GM12801 (cell line): ENCODE data around the gene NRIP3.

ENCODE experiments used
- CTCF ChIP-seq: IDR thresholded peaks from one replicate; pipeline ENCODE4 v1.5.1; 2011; ENCODE audit warnings: control low read depth; ENCODE audit not compliant: insufficient read length; ENCODE audit errors: extremely low read depth

The NRIP3 gene

DNA sequence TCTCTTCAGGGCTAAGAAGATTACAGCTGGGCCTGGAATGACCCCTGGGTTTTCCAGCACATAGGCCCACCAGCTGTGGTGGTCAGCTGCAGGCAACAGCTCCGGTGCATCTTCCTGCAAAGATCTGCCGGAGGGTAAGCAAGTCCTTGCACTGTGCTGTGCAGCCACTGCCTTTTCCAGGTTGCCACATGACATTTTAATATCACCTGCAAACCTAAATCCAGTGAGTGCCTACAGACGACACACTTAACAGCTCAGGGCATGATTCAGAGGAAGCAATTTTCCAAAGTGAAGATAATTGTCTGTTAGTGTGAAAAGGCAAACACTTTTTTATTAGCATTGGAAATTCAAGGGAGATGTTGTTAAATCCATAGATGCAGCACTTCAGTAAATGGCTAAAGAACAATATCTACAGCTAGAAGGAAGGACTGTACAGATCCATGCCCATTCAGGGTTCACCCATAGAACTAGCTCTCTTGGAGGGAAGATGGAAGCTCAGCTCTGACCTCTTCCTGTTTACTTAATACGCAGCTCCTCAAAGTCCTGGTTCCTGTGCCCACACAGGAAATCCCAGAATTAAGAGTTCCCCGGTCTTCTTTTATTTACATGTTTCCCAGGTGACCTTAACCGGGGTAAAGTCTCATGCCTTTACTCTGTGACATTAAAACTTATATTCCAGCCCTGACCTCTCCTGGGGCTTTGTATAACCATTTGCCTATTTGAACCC is 13.3 kb upstream of the NRIP3 start:
- no peak for TF ChIP-seq CTCF

DNA sequence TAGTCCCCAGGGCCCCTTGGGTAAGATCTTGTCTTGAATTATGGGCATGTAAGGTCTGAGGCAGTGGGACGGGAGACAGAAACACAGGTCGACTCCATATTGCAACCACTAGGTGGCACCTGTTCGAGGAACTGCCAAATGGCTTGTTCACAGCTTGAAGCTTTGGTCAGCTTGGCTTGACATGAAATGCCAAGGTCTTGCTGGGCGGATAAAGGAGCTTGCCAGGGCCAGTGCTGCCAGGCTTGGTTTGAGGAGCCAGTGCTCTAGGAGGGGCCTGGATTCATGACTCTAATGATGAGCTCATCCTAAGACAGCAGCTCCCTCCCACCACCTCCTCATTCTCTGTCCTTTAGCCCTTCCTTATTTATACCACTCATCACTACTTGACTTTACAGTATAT is 11.9 kb upstream of the NRIP3 start:
- peak; percentile 13 for TF ChIP-seq CTCF

DNA sequence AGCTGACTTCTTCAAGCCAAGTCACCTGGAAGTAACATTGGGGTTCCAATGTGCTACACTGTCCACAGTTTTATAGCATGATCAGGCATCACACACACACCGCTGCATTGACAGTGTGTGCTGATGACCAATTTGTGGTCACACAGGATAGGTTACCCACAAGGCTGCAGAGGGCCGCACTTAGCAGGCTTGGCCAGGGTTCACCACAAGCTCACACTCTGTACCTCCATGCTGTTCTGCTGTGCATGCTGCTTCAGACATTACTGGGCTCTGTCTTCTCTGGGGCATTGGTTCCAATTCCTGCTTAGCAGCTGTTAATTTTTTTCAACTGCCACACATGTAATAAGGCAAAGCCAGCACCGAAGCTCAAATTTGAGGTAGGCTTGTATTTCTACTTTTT is 11.0 kb upstream of the NRIP3 start:
- no peak for TF ChIP-seq CTCF

DNA sequence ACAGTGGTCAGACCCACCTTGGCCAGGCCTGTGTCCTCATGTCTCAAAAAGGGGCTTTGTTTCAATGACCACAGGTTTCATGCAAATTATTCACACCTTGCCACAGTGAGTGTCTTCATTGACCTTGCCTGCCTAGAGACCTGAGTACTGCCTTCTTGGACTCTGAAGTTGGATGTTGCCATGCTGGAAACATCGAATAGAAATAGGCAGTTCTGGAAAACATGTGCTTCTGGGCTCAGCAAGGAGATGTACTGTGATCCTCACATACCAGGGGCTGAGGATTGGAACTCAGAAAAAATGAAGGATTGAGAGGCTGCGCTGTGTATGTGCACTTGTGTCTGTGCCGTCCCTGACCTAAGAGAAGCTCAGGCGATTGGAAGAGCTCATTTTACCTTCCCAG is 9.6 kb upstream of the NRIP3 start:
- no peak for TF ChIP-seq CTCF

DNA sequence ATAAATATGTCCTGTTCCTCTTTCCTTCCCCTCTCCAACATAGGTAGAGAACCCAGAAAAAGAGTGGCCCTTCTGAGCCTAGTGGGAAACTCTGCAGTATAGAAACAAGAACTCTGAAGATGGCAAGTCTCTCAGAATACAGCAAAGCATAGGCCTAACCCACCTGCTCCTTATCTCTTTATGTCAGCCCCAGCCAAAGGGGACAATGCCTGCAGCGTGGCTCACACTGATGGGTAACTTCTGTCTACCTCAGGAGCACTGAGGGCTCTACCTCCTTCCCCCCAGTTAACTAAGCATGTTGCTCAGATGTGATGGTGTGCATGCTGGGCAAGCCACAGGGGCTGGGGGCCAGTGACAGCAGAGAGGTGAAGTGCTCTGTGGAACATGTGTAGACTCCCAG is 4.9 kb upstream of the NRIP3 start:
- TF ChIP-seq CTCF: no peak

- no peak for TF ChIP-seq CTCF
Measured at GRCh38 chr11:9008011-9008550, 4.3 kb upstream of the NRIP3 start.

DNA sequence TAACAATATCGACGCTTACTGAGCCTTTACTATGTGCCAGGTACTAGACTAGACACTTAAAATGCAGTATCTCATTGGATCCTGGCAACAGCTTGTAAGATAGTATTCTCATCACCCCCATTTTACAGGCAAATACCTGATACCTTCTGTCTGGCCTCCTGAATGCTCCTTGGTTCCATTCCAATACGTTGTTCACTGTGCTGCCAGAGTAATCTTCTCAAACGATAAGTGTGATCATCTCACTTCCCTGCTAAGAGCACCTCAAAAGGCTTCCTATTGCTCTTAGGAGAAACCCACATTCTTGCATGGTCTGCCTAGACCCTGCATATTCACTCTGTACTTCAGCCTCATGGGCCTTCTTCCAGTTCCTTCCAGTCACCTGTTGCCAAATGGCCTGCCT is 1.3 kb upstream of the NRIP3 start:
- no peak for TF ChIP-seq CTCF
